ENCODE measurements around the gene HNRNPCL1.
"Not testable (repeated sequence)": the region's sequence is repeated elsewhere in the genome, so short reads cannot be mapped to it uniquely, and the experiment has no call there.

HNRNPCL1 gene

DNA sequence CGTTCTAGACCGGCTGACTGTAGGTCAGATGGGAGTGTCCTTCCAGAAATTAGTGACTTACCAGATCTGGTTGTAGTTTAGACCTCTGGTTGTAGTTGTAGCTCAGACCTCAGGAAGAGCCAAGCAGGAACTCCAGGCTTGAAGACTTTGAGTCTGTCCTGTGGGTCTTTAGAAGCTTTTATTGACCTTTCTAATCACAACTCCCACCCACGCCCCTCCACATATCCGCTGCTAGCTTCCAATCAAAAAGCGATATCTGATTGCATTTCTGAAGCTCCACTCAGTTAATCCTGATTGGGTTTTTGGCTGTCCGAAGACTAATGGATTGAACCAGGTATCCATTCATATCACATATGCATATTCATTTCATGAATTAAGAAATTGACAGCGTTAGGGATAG is at the start of gene HNRNPCL1:
Gene HNRNPCL1 (minus strand): TSS at position 101 of the 400 bp plus-strand sequence. CDS start 431 bp downstream, outside the sequence.
- DNase-seq (ENCODE audit: low read depth) = not testable (repeated sequence)

DNA sequence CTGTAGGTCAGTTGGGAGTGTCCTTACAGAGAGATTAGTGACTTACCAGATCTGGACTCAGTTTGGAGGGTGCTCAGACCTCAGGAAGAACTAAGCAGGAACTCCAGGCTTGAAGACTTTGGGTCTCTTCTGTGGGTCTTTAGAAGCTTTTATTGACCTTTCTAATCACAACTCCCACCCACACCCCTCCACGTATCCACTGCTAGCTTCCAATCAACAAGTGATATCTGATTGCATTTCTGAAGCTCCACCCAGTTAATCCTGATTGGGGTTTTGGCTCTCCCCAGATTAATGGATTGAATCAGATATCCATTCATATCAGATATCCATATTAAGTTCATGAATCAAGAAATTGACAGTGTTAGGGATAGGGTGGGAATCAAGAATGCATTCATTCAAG is 49.6 kb upstream of the HNRNPCL1 start, which contains the start of gene PRAMEF10:
Gene PRAMEF10 (minus strand): TSS at position 101 of the 400 bp plus-strand sequence. CDS start 2,423 bp downstream, outside the sequence.
- DNase-seq (ENCODE audit: low read depth) = not testable (repeated sequence)

GRCh38 chr1:12886101-12886500 is 37.6 kb upstream of the HNRNPCL1 start, which contains the start of gene PRAMEF4:
Gene PRAMEF4 (minus strand): TSS chr1:12886201. CDS start chr1:12883394, 2,807 bp downstream.
- not testable (repeated sequence) for DNase-seq (ENCODE audit: low read depth)

DNA sequence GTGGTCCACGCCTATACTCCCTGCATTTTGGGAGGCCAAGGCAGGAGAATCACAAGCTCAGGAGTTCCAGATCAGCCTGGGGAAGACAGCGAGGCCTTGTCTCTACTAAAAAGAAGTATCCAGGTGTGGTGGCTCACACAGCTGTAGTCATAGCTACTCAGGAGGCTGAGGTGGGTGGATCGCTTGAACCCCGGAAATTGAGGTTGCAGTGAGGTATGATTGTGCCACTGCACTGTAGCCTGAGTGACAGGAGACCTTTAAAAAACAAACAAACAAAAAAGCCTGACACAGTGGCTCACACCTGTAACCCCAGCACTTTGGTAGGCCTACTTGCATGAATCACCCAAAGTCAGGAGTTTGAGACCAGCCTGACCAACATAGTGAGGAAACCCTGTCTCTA is 29.9 kb upstream of the HNRNPCL1 start:
- DNase-seq (ENCODE audit: low read depth) = not testable (repeated sequence)

DNA sequence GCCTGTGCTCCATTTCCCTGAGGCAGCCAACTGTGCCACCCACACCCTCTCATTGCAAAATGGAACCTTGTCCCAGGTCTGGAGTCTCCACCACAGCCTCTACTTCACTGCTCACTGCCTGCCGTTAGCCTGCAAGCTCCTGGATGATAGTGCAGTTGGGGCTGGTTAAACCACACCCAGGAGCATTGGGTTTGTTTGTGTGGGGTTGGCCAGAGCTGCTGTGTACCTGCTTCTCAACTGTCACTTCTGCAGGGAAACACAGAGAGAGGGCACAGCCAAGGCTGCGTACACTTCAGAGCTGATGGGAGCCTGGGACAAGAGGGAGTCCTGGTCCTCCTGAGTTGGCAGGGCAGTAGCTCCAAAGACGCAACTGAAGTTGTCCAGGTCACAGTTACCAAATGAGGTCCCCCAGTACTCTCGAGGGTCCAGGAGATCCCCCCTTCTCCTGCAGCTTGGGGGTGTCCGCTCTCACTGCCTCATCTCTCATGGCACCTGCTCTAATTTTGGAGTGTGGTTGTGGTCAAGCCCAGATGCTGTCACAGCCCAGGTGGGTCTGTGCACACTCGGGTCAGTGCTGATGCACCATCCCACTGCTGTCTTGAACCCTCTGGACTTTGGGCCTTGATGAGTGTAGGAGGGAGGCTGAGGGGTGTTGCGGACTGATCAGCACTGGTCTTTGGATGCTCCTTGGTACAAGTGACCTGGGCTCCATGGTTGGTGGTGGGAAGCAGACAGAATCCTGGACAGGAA is 14.8 kb upstream of the HNRNPCL1 start:
- DNase-seq (ENCODE audit: low read depth) = not testable (repeated sequence)

- DNase-seq (ENCODE audit: low read depth) = not testable (repeated sequence)
Measured at GRCh38 chr1:12856786-12857185, 8.3 kb upstream of the HNRNPCL1 start, which contains the start of gene PRAMEF2. Gene PRAMEF2 (plus strand): TSS chr1:12857086. CDS start chr1:12859010, 1,924 bp downstream.

GRCh38 chr1:12851779-12852178 is 3.3 kb upstream of the HNRNPCL1 start:
- no peak for DNase-seq (ENCODE audit: low read depth)

- not testable (repeated sequence) for DNase-seq (ENCODE audit: low read depth)
Measured at GRCh38 chr1:12833251-12833650, 15.3 kb downstream of the HNRNPCL1 start.

DNA sequence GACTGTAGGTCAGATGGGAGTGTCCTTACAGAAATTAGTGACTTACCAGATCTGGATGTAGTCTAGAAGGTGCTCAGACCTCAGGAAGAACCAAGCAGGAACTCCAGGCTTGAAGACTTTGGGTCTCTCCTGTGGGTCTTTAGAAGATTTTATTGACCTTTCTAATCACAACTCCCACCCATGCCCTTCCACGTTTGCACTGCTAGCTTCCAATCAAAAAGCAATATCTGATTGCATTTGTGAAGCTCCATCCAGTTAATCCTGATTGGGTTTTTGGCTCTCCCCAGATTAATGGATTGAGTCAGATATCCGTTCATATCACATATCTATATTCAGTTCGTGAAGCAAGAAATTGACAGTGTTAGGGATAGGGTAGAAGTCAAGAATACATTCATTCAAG is 17.2 kb downstream of the HNRNPCL1 start, which contains the start of gene PRAMEF11:
Gene PRAMEF11 (minus strand): TSS at position 101 of the 400 bp plus-strand sequence. CDS start 2,621 bp downstream, outside the sequence.
- not testable (repeated sequence) for DNase-seq (ENCODE audit: low read depth)

DNA sequence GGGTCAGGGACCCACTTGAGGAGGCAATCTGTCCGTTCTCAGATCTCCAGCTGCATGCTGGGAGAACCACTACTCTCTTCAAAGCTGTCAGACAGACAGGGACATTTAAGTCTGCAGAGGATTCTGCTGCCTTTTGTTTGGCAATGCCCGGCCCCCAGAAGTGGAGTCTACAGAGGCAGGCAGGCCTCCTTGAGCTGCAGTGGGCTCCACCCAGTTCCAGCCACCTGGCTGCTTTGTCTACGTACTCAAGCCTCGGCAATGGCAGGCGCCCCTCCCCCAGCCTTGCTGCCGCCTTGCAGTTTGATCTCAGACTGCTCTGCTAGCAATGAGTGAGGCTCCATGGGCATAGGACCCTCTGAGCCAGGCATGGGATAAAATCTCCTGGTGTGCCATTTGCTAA is 29.5 kb downstream of the HNRNPCL1 start:
- DNase-seq (ENCODE audit: low read depth) = not testable (repeated sequence)

- DNase-seq (ENCODE audit: low read depth) = no peak
Measured at GRCh38 chr1:12811409-12811784, 37.1 kb downstream of the HNRNPCL1 start.

DNA sequence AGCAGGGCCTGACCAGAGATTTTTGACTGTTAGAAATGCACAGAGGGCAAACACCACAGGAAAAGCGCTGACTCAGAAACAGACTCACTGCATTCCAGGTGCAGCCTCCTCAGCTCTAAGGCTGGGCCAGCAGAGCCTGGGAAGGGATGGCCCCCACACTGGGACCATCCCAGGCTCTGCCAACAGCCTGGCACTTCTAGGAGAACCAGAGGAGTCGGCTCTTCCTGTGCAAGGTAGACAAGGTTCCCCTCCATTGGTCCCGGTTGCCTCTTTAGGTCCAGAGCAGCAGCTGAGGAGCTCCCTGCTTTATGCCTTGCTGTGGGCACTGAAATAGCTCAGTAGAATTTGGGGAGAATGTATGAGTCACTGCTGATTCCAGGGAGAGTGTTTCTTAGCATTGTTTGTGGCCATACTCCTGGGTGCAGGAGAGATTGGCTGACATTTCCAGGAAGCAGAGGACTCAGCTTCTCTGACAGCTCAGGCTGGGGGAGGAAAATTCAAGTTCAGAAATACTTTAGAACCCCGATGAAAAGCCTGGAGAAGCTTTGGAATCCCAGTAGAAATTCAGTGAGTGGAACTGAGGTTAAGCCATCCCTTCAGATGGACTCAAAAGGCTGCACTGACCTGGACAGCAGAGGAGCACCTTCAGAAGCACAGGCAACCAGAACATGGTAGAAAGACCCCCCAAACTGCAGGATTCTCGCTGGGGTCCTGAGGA is 37.7 kb downstream of the HNRNPCL1 start:
- DNase-seq (ENCODE audit: low read depth) = no peak

DNA sequence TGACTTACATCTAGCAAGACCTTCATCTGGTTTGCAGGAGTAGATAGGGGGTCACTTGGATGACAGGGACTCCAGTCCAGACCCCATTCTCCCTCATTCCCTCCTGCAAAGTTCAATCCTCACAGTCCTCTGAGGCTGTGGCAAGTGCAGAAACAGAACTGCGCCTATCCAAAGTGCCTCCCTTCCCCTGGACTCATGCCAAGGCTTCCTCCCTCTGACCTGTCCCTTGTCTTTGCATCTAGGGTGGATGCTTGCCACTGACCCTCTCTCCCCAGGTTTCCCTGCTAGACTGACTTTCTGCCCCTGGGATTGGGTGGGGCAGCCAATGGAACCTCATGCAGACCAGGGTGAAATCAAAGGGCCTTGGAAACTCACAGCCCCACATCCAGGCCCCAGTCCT is 38.6 kb downstream of the HNRNPCL1 start:
- DNase-seq (ENCODE audit: low read depth) = no peak

- no peak for DNase-seq (ENCODE audit: low read depth)
Measured at GRCh38 chr1:12799730-12800129, 48.8 kb downstream of the HNRNPCL1 start.

DNA sequence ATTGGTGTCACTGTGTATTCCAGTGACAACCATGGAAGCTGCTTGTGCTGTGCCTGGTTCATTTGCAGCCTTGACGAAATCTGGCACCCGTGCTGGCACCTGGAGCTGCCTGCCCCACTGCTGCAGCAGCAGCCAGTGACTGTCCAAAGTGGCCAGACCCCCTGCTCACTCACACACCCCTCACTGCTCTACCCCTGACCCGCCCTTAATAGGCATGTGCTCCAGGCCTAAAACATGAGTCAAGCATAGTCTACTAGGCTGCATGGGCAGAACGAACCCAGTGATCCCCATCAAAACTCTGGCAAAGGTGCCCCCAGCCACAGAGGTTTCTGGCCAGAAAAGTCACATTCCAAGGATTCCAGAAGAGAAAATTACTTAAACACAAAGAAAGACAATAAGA is 49.6 kb downstream of the HNRNPCL1 start:
- DNase-seq (ENCODE audit: low read depth) = no peak
